HepG2 (cell line): Measurements from ENCODE around the gene ZNF79. TPM values are rescaled to one million over a fixed set of nuclear protein-coding genes. Genes with fewer than 3 reads are reported as not detected.

Experiments used
- ETV5 ChIP-seq: IDR thresholded peaks from 2 replicates; pipeline ENCODE4 v1.6.1; 2018; ENCODE audit warnings: missing biosample characterization, missing genetic modification reagents, inconsistent platforms, borderline replicate concordance
- FOXP1 ChIP-seq, 2 experiments: fragments of 450-650 bp in 1 of 2; IDR thresholded peaks; 2 replicates each; pipeline ENCODE4 v1.6.1; 2017 to 2018; ENCODE audit warnings: antibody characterized with exemption in 1 of 2
- GATAD1 ChIP-seq: IDR thresholded peaks from 2 replicates; pipeline ENCODE4 v1.6.1; 2016; ENCODE audit warnings: missing genetic modification reagents, missing compliant biosample characterization
- IKZF4 ChIP-seq: sonication (generic); formaldehyde crosslinking; IDR thresholded peaks from 2 replicates; pipeline ENCODE4 v1.5.1; 2020; ENCODE audit warnings: borderline replicate concordance, mild to moderate bottlenecking, low read depth, missing genetic modification reagents; ENCODE audit errors: not compliant biosample characterization
- KDM3A ChIP-seq: IDR thresholded peaks from 2 replicates; pipeline ENCODE4 v1.6.1; 2018; ENCODE audit warnings: low read depth, missing compliant biosample characterization
- KLF12 ChIP-seq: sonication (generic); formaldehyde crosslinking; IDR thresholded peaks from 2 replicates; pipeline ENCODE4 v1.4.0; 2020; ENCODE audit warnings: missing genetic modification reagents, borderline replicate concordance
- MATR3 ChIP-seq: sonication (generic); formaldehyde crosslinking; IDR thresholded peaks from 2 replicates; pipeline ENCODE4 v1.4.0; 2020; ENCODE audit warnings: missing genetic modification reagents
- MTF1 ChIP-seq: sonication (generic); formaldehyde crosslinking; IDR thresholded peaks from 2 replicates; pipeline ENCODE4 v1.5.0; 2020; ENCODE audit warnings: missing genetic modification reagents
- PAF1 ChIP-seq: IDR thresholded peaks from 2 replicates; pipeline ENCODE4 v1.6.1; 2016; ENCODE audit warnings: missing genetic modification reagents, missing compliant biosample characterization
- PRMT3 ChIP-seq: sonication (generic); formaldehyde crosslinking; IDR thresholded peaks from 2 replicates; pipeline ENCODE4 v1.8.1; 2022; ENCODE audit warnings: low read depth, mild to moderate bottlenecking, moderate library complexity, missing genetic modification reagents, borderline replicate concordance
- RFX3 ChIP-seq: IDR thresholded peaks from 2 replicates; pipeline ENCODE4 v1.6.1; 2016; ENCODE audit warnings: missing biosample characterization, missing genetic modification reagents
- SP140L ChIP-seq: sonication (generic); formaldehyde crosslinking; IDR thresholded peaks from 2 replicates; pipeline ENCODE4 v1.4.0; 2020; ENCODE audit warnings: missing genetic modification reagents, borderline replicate concordance
- TOPORS ChIP-seq: sonication (generic); formaldehyde crosslinking; IDR thresholded peaks from 2 replicates; pipeline ENCODE4 v1.8.0; 2023; ENCODE audit warnings: mild to moderate bottlenecking, missing genetic modification reagents
- ZMYM3 ChIP-seq: sonication (generic); formaldehyde crosslinking; IDR thresholded peaks from 2 replicates; pipeline ENCODE4 v1.5.1; 2020; ENCODE audit warnings: mild to moderate bottlenecking, missing genetic modification reagents
- ZNF224 ChIP-seq: sonication (generic); formaldehyde crosslinking; IDR thresholded peaks from 2 replicates; pipeline ENCODE4 v1.5.0; 2020; ENCODE audit warnings: mild to moderate bottlenecking, missing genetic modification reagents
- ZNF232 ChIP-seq: sonication (generic); formaldehyde crosslinking; IDR thresholded peaks from 2 replicates; pipeline ENCODE4 v1.4.0; 2020; ENCODE audit warnings: missing genetic modification reagents, borderline replicate concordance
- ZNF317 ChIP-seq: sonication (generic); formaldehyde crosslinking; IDR thresholded peaks from 2 replicates; pipeline ENCODE4 v1.5.0; 2020; ENCODE audit warnings: mild to moderate bottlenecking, missing genetic modification reagents
- ZNF432 ChIP-seq: sonication (generic); formaldehyde crosslinking; IDR thresholded peaks from 2 replicates; pipeline ENCODE4 v1.5.0; 2020; ENCODE audit warnings: missing genetic modification reagents, mild to moderate bottlenecking, borderline replicate concordance
- ZNF552 ChIP-seq: sonication (generic); formaldehyde crosslinking; IDR thresholded peaks from 2 replicates; pipeline ENCODE4 v1.9.0; 2022; ENCODE audit warnings: missing genetic modification reagents, mild to moderate bottlenecking, borderline replicate concordance
- ZNF75D ChIP-seq: sonication (generic); formaldehyde crosslinking; IDR thresholded peaks from 2 replicates; pipeline ENCODE4 v1.8.1; 2023; ENCODE audit warnings: missing genetic modification reagents, mild to moderate bottlenecking, borderline replicate concordance
- ZNF772 ChIP-seq: sonication (generic); formaldehyde crosslinking; IDR thresholded peaks from 2 replicates; pipeline ENCODE4 v1.5.0; 2020; ENCODE audit warnings: mild to moderate bottlenecking, missing genetic modification reagents
- polyA plus RNA-seq, 8 experiments: library from polyadenylated mRNA; depleted of rRNA in 3 of 8; stranded (reverse) in 7 of 8; unstranded in 1 of 8; fragments of >200 nt; fragmentation: Illumina TruSeq in 4 of 8; extraction: Trizol in 4 of 8; gene quantifications; 2 replicates each; pipeline versions ENCODE4 v1.2.1 to v1.2.3, GENCODE V29; 2011 to 2016; ENCODE audit warnings: low read depth in 4 of 8, missing spikeins in 1 of 8, mixed read lengths in 1 of 8; ENCODE audit not compliant: insufficient read depth in 1 of 8
- total RNA-seq, 5 experiments: library from RNA; depleted of rRNA; stranded (reverse); fragments of >200 nt; fragmentation: Illumina TruSeq; extraction: Trizol; gene quantifications; 2 replicates each; pipeline ENCODE4 v1.2.3, GENCODE V29; 2016; ENCODE audit warnings: low read depth in 1 of 5
- TF ChIP-seq, protein P1 (sequence below): sonication (generic); formaldehyde crosslinking; IDR thresholded peaks from 2 replicates; pipeline ENCODE4 v1.4.0; 2020; ENCODE audit warnings: missing genetic modification reagents, mild to moderate bottlenecking, borderline replicate concordance
- TF ChIP-seq, protein P2 (sequence below): sonication (generic); formaldehyde crosslinking; IDR thresholded peaks from 2 replicates; pipeline ENCODE4 v1.5.0; 2020; ENCODE audit warnings: missing genetic modification reagents
- TF ChIP-seq, protein P3 (sequence below): sonication (generic); formaldehyde crosslinking; IDR thresholded peaks from 2 replicates; pipeline ENCODE4 v1.5.0; 2020; ENCODE audit warnings: mild to moderate bottlenecking, missing genetic modification reagents, moderate library complexity
- TF ChIP-seq, protein P4 (sequence below): sonication (generic); formaldehyde crosslinking; IDR thresholded peaks from 2 replicates; pipeline ENCODE4 v1.4.0; 2020; ENCODE audit warnings: missing genetic modification reagents

ZNF79 gene
- total and polyA plus RNA-seq, 2 of the 13 experiments (the other 11 are each of a cell fraction or from before 2014, with no cell fraction given) = 3.7 to 8.1 TPM

DNA sequence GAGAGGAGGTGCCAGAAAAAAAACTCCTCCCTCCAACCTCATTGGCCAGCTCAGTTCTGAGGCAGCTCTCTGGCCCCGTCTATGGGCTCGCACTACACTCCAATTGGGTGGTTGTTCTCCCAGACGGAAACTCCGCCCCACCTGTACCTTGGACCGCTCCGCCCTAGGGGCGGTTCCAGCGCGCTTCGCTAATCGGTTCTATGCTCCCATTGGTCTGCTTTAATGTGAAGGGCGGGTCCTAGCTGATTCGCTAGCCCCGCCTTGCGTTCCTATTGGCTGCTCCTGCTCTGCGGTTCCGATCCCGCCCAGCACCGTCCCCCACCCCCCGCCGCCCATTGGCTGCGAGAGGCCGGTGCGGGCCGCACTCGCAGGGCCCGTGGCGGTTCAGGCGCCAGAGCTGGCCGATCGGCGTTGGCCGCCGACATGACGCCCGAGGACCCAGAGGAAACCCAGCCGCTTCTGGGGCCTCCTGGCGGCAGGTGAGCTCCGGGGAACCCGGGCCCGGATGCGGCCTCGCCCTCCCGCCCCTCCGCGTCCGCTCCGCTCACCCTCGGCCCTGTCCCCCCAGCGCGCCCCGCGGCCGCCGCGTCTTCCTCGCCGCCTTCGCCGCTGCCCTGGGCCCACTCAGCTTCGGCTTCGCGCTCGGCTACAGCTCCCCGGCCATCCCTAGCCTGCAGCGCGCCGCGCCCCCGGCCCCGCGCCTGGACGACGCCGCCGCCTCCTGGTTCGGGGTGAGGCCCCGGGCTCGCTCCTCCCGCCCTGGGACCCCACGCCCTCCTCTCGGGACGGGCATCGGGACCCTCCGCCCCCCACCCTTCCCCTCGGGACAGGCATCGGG lies 27.2 kb upstream of the ZNF79 start, which contains the start of gene SLC2A8 (continued):
- TF ChIP-seq SP140L (no peak), FOXP1 (IDR thresholded peaks at IDR 0.05) (no peak), FOXP1 (CRISPR knock-in tag; IDR thresholded peaks at IDR 0.05) (no peak), ZNF552 (CRISPR knock-in tag) (no peak), MTF1 (CRISPR knock-in tag) (0 out of 2 replicates have a peak, but pooled peaks have one; percentile 61), KDM3A (CRISPR knock-in tag) (0 out of 2 replicates have a peak, but pooled peaks have one; percentile 26), ZNF772 (CRISPR knock-in tag) (no peak; the same call in none of the 2 replicates), ZNF432 (CRISPR knock-in tag) (no peak), IKZF4 (CRISPR knock-in tag) (no peak), TOPORS (0 out of 2 replicates have a peak, but pooled peaks have one; percentile 33), PRMT3 (0 out of 2 replicates have a peak, but pooled peaks have one; percentile 1), KLF12 (CRISPR knock-in tag) (no peak), PAF1 (CRISPR knock-in tag) (no peak), MATR3 (CRISPR knock-in tag) (no peak), ZNF232 (CRISPR knock-in tag) (0 out of 2 replicates have a peak, but pooled peaks have one; percentile 41), ZMYM3 (no peak), RFX3 (CRISPR knock-in tag) (no peak), ZNF224 (CRISPR knock-in tag) (no peak), GATAD1 (CRISPR knock-in tag) (no peak; the same call in 1 of the 2 replicates), ZNF317 (CRISPR knock-in tag) (0 out of 2 replicates have a peak, but pooled peaks have one; percentile 11), ETV5 (no peak; the same call in 1 of the 2 replicates), ZNF75D (CRISPR knock-in tag) (no peak)
- TF ChIP-seq, protein P1, sequence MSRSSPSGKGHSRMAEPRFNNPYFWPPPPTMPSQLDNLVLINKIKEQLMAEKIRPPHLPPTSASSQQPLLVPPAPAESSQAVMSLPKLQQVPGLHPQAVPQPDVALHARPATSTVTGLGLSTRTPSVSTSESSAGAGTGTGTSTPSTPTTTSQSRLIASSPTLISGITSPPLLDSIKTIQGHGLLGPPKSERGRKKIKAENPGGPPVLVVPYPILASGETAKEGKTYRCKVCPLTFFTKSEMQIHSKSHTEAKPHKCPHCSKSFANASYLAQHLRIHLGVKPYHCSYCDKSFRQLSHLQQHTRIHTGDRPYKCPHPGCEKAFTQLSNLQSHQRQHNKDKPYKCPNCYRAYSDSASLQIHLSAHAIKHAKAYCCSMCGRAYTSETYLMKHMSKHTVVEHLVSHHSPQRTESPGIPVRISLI (CRISPR knock-in tag) = no peak
- TF ChIP-seq, protein P2, sequence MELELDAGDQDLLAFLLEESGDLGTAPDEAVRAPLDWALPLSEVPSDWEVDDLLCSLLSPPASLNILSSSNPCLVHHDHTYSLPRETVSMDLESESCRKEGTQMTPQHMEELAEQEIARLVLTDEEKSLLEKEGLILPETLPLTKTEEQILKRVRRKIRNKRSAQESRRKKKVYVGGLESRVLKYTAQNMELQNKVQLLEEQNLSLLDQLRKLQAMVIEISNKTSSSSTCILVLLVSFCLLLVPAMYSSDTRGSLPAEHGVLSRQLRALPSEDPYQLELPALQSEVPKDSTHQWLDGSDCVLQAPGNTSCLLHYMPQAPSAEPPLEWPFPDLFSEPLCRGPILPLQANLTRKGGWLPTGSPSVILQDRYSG = no peak; the same call in 1 of the 2 replicates
- TF ChIP-seq, protein P3, sequence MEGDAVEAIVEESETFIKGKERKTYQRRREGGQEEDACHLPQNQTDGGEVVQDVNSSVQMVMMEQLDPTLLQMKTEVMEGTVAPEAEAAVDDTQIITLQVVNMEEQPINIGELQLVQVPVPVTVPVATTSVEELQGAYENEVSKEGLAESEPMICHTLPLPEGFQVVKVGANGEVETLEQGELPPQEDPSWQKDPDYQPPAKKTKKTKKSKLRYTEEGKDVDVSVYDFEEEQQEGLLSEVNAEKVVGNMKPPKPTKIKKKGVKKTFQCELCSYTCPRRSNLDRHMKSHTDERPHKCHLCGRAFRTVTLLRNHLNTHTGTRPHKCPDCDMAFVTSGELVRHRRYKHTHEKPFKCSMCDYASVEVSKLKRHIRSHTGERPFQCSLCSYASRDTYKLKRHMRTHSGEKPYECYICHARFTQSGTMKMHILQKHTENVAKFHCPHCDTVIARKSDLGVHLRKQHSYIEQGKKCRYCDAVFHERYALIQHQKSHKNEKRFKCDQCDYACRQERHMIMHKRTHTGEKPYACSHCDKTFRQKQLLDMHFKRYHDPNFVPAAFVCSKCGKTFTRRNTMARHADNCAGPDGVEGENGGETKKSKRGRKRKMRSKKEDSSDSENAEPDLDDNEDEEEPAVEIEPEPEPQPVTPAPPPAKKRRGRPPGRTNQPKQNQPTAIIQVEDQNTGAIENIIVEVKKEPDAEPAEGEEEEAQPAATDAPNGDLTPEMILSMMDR (CRISPR knock-in tag) = peak; percentile 48
- TF ChIP-seq, protein P4, sequence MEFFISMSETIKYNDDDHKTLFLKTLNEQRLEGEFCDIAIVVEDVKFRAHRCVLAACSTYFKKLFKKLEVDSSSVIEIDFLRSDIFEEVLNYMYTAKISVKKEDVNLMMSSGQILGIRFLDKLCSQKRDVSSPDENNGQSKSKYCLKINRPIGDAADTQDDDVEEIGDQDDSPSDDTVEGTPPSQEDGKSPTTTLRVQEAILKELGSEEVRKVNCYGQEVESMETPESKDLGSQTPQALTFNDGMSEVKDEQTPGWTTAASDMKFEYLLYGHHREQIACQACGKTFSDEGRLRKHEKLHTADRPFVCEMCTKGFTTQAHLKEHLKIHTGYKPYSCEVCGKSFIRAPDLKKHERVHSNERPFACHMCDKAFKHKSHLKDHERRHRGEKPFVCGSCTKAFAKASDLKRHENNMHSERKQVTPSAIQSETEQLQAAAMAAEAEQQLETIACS = no peak
